ENCODE measurements around the gene SMYD3. TPM values are rescaled to one million over a fixed set of nuclear protein-coding genes. Genes with fewer than 3 reads are reported as not detected.
"Not testable (repeated sequence)": the region's sequence is repeated elsewhere in the genome, so short reads cannot be mapped to it uniquely, and the experiment has no call there.

Gene SMYD3
- total and polyA plus RNA-seq, 2 donors (not counting 1 experiment from before 2014, with no cell fraction given), result 9.7 to 37.2 TPM

DNA sequence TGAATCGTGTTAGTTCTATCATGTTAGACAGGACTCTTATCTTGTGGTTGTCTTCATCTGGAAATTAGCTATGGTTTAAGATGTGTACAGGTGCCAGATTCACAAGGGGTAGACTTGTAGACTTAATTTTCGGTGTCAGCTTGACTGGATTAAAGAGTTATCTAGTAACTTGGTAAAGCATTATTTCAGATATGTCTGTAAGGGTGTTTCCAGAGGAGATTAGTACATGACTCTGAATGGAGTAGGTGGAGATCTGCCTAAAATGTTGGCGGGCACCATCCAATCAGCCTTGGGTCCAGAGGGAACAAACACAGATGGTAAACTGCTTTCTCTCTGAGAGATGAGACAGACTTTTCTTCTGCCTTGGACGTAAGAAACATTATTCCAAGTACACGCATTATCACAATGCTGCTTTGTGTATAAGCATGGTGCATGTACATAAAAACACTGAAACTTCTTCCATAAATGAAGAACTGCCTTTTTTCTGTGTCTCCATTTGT is 434.6 kb downstream of the SMYD3 start:
- WGBS (ENCODE audit: insufficient coverage), result 97% methylated on average over 3 of the region's 5 CpGs
- no peaks in the 10 kb centered on the region for H3K36me3 ChIP-seq (replicated peaks in 1 of 2; ENCODE audit: control extremely low read depth in 1 of 2, control insufficient read depth in 1 of 2, extremely low read depth in 1 of 2, insufficient read depth in 2 of 2, low read length in 1 of 2)

DNA sequence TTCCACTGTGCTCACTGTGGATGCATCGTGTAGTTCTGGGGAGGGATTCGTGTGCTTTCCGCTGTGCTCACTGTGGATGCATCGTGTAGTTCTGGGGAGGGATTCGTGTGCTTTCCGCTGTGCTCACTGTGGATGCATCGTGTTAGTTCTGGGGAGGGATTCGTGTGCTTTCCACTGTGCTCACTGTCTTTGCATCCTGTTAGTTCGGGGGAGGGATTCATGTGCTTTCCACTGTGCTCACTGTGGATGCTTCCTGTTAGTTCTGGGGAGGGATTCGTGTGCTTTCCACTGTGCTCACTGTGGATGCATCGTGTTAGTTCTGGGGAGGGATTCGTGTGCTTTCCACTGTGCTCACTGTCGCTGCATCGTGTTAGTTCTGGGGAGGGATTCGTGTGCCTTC is 435.1 kb downstream of the SMYD3 start:
- H3K4me3 Mint-ChIP-seq; DNase-seq; intact Hi-C loops (cut with micrococcal nuclease); H2AFZ ChIP-seq (ENCODE audit: insufficient read depth, low read depth, low read length, poor library complexity, severe bottlenecking); H3K4me1 Mint-ChIP-seq; ATAC-seq (ENCODE audit: low read depth); H3K4me1 ChIP-seq (ENCODE audit: control insufficient read depth in 2 of 2, insufficient read depth in 2 of 2, low read length in 2 of 2); H3K27me3 ChIP-seq (replicated peaks in 1 of 4; ENCODE audit: control extremely low read depth in 1 of 4, control insufficient read depth in 3 of 4, insufficient read depth in 4 of 4, low read length in 3 of 4); H3K9me3 ChIP-seq (ENCODE audit: control extremely low read depth in 1 of 3, control insufficient read depth in 2 of 3, insufficient read depth in 1 of 3, low read length in 2 of 3); H3K36me3 ChIP-seq (replicated peaks in 1 of 2; ENCODE audit: control extremely low read depth in 1 of 2, control insufficient read depth in 1 of 2, extremely low read depth in 1 of 2, insufficient read depth in 2 of 2, low read length in 1 of 2); H3K27ac Mint-ChIP-seq; H3K79me2 ChIP-seq (ENCODE audit: control insufficient read depth, insufficient read depth, low read length); POLR2A ChIA-PET; H3K27me3 Mint-ChIP-seq; CTCF ChIA-PET; H3K9me3 Mint-ChIP-seq (ENCODE audit: insufficient read depth); H3K27ac ChIP-seq (ENCODE audit: low read length in 2 of 2); H4K20me1 ChIP-seq (ENCODE audit: control insufficient read depth, insufficient read depth, low read length, poor library complexity, severe bottlenecking); H3K4me3 ChIP-seq (ENCODE audit: control extremely low read depth in 1 of 5, extremely low read depth in 1 of 5, insufficient read depth in 1 of 5, low read depth in 2 of 5, low read length in 4 of 5); H3K9ac ChIP-seq (ENCODE audit: low read length); H3K4me2 ChIP-seq (replicated peaks; ENCODE audit: low read depth, low read length, poor library complexity, severe bottlenecking): not testable (repeated sequence)
- WGBS (ENCODE audit: insufficient coverage), result 51% methylated on average over 10 of the region's 15 CpGs

More for the DNA sequence above, 434.6 kb downstream of the SMYD3 start:
- TF ChIP-seq EZH2 (IDR thresholded peaks at IDR 0.05; ENCODE audit: borderline replicate concordance, insufficient read depth, low read depth, low read length, poor library complexity, severe bottlenecking), result no peak
- TF ChIP-seq, protein P1, sequence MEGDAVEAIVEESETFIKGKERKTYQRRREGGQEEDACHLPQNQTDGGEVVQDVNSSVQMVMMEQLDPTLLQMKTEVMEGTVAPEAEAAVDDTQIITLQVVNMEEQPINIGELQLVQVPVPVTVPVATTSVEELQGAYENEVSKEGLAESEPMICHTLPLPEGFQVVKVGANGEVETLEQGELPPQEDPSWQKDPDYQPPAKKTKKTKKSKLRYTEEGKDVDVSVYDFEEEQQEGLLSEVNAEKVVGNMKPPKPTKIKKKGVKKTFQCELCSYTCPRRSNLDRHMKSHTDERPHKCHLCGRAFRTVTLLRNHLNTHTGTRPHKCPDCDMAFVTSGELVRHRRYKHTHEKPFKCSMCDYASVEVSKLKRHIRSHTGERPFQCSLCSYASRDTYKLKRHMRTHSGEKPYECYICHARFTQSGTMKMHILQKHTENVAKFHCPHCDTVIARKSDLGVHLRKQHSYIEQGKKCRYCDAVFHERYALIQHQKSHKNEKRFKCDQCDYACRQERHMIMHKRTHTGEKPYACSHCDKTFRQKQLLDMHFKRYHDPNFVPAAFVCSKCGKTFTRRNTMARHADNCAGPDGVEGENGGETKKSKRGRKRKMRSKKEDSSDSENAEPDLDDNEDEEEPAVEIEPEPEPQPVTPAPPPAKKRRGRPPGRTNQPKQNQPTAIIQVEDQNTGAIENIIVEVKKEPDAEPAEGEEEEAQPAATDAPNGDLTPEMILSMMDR (IDR thresholded peaks at IDR 0.05), result no peak
- intact Hi-C loops (cut with micrococcal nuclease), result no loop called here
- no peaks in the 10 kb centered on the region for H3K9me3 ChIP-seq (ENCODE audit: control extremely low read depth in 1 of 3, control insufficient read depth in 2 of 3, insufficient read depth in 1 of 3, low read length in 2 of 3)
- H3K79me2 ChIP-seq (ENCODE audit: control insufficient read depth, insufficient read depth, low read length), result no peaks in the 10 kb centered on the region
- Mint-ChIP-seq H3K27ac (no peak overlapping the region), H3K4me3 (no peak overlapping the region), H3K4me1 (peaks cover 6% of the 10 kb centered on the region), H3K9me3 (ENCODE audit: insufficient read depth) (peaks cover 5% of the 10 kb centered on the region), H3K27me3 (no peaks in the 10 kb centered on the region)
- H3K4me2 ChIP-seq (replicated peaks; ENCODE audit: low read depth, low read length, poor library complexity, severe bottlenecking), result no peak overlapping the region
- H2AFZ ChIP-seq (ENCODE audit: insufficient read depth, low read depth, low read length, poor library complexity, severe bottlenecking), result no peak overlapping the region
- DNase-seq (no peak), ATAC-seq (ENCODE audit: low read depth) (no peak)
- H4K20me1 ChIP-seq (ENCODE audit: control insufficient read depth, insufficient read depth, low read length, poor library complexity, severe bottlenecking), result no peaks in the 10 kb centered on the region
- no peaks in the 10 kb centered on the region for H3K27me3 ChIP-seq (replicated peaks in 1 of 4; ENCODE audit: control extremely low read depth in 1 of 4, control insufficient read depth in 3 of 4, insufficient read depth in 4 of 4, low read length in 3 of 4)
- no peak overlapping the region for H3K27ac ChIP-seq (ENCODE audit: low read length in 2 of 2)
- peaks cover 0 to 4% of the 10 kb centered on the region in 2 donors for H3K4me1 ChIP-seq (ENCODE audit: control insufficient read depth in 2 of 2, insufficient read depth in 2 of 2, low read length in 2 of 2)
- CTCF ChIA-PET, result no interaction called here
- H3K9ac ChIP-seq (ENCODE audit: low read length), result no peak overlapping the region
- H3K4me3 ChIP-seq (ENCODE audit: control extremely low read depth in 1 of 5, extremely low read depth in 1 of 5, insufficient read depth in 1 of 5, low read depth in 2 of 5, low read length in 4 of 5), result no peak overlapping the region
- POLR2A ChIA-PET, result no interaction called here

DNA sequence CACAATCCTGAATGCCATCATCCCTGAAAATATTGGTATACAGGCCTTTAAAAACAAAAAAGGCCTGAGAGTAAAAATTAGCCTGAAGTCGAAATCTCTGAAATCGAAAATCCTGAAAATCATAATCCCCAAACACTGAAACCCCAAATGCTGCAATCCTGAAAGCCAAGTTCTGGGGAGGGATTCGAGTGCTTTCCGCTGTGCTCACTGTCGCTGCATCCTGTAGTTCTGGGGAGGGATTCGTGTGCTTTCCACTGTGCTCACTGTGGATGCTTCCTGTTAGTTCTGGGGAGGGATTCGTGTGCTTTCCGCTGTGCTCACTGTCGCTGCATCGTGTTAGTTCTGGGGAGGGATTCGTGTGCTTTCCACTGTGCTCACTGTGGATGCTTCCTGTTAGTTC is 435.5 kb downstream of the SMYD3 start:
- H3K36me3 ChIP-seq (replicated peaks in 1 of 2; ENCODE audit: control extremely low read depth in 1 of 2, control insufficient read depth in 1 of 2, extremely low read depth in 1 of 2, insufficient read depth in 2 of 2, low read length in 1 of 2); H3K27ac ChIP-seq (ENCODE audit: low read length in 2 of 2); H3K4me3 Mint-ChIP-seq; DNase-seq; H3K9me3 Mint-ChIP-seq (ENCODE audit: insufficient read depth); ATAC-seq (ENCODE audit: low read depth); H3K79me2 ChIP-seq (ENCODE audit: control insufficient read depth, insufficient read depth, low read length); H3K9ac ChIP-seq (ENCODE audit: low read length); H4K20me1 ChIP-seq (ENCODE audit: control insufficient read depth, insufficient read depth, low read length, poor library complexity, severe bottlenecking); POLR2A ChIA-PET; H3K9me3 ChIP-seq (ENCODE audit: control extremely low read depth in 1 of 3, control insufficient read depth in 2 of 3, insufficient read depth in 1 of 3, low read length in 2 of 3); H3K27me3 Mint-ChIP-seq; H2AFZ ChIP-seq (ENCODE audit: insufficient read depth, low read depth, low read length, poor library complexity, severe bottlenecking); H3K4me1 ChIP-seq (ENCODE audit: control insufficient read depth in 2 of 2, insufficient read depth in 2 of 2, low read length in 2 of 2); intact Hi-C loops (cut with micrococcal nuclease); H3K4me2 ChIP-seq (replicated peaks; ENCODE audit: low read depth, low read length, poor library complexity, severe bottlenecking); CTCF ChIA-PET; H3K4me1 Mint-ChIP-seq; H3K4me3 ChIP-seq (ENCODE audit: control extremely low read depth in 1 of 5, extremely low read depth in 1 of 5, insufficient read depth in 1 of 5, low read depth in 2 of 5, low read length in 4 of 5); H3K27me3 ChIP-seq (replicated peaks in 1 of 4; ENCODE audit: control extremely low read depth in 1 of 4, control insufficient read depth in 3 of 4, insufficient read depth in 4 of 4, low read length in 3 of 4); H3K27ac Mint-ChIP-seq: not testable (repeated sequence)
- WGBS (ENCODE audit: insufficient coverage), result 56% methylated on average over 8 of the region's 11 CpGs
